HPDE6-E6E7 (cell line): Measurements from ENCODE around the gene CDC40.
"Not testable (repeated sequence)": the region's sequence is repeated elsewhere in the genome, so short reads cannot be mapped to it uniquely, and the experiment has no call there.

ENCODE experiments used
- DNase-seq: peaks from one replicate; pipeline ENCODE4 v3.0.0; 2011; ENCODE audit warnings: missing footprints; ENCODE audit errors: extremely low spot score

CDC40 gene

GRCh38 chr6:110201151-110201884 lies 21.1 kb downstream of the CDC40 start:
- no peak for DNase-seq

- no peak for DNase-seq
Measured at GRCh38 chr6:110207652-110208051, 27.4 kb downstream of the CDC40 start.

- no peak for DNase-seq
Measured at GRCh38 chr6:110211753-110212152, 31.5 kb downstream of the CDC40 start.

- no peak for DNase-seq
Measured at GRCh38 chr6:110214338-110214737, 34.1 kb downstream of the CDC40 start.

- DNase-seq, result no peak
Measured at GRCh38 chr6:110216140-110216539, 35.9 kb downstream of the CDC40 start.

- no peak for DNase-seq
Measured at GRCh38 chr6:110217266-110217665, 37.0 kb downstream of the CDC40 start.

DNA sequence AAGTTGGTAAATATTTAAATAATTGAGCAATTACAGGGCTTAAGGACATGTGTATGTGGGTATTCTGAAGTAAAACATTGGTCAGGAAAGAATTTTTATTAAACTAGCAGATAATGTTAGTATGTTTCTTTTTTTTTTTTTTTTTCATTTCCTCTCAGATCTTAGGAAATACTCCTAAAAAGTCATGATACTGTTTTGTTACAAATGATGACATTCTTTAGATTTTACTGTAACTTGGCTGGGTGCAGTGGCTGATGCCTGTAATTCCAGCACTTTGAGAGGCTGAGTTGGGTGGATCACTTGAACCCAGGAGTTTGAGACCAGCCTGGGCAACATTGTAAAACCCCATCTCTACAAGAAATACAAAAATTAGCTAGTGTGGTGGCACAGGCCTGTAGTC lies 41.5 kb downstream of the CDC40 start:
- DNase-seq, result no peak

DNA sequence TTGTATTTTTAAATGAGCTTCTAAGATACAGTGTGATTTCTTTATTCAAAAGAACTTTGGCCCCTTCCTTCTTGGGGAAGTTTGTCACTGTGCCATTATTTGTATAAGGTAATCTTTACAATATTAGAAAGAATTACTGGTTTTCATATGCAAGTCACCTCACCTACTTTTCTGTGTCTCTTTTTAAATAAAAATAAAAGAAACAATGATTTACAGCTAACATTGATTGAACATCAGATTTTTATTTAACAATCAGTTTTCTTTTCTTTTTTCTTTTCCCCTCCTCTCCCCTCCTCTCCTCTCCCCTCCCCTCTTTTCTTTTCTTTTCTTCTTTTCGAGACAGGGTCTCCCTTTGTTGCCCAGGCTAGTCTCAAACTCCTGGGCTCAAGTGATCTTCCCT lies 46.0 kb downstream of the CDC40 start:
- no peak for DNase-seq

- no peak for DNase-seq
Measured at GRCh38 chr6:110232450-110232849, 52.2 kb downstream of the CDC40 start.

- no peak for DNase-seq
Measured at GRCh38 chr6:110233770-110234374, 53.6 kb downstream of the CDC40 start.

DNA sequence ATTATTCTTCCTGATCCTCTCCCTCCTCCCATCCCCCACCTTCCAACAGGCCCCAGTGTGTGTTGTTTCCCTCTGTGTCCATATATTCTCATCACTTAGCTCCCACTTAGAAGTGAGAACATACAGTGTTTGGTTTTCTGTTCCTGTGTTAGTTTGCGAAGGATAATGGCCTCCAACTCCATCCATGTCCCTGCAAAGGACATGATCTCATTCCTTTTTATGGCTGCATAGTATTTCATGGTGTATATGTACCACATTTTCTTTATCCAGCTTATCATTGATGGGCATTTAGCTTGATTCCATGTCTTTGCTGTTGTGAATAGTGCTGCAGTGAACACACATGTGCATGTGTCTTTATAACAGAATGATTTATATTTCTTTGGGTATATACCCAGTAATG lies 55.8 kb downstream of the CDC40 start:
- not testable (repeated sequence) for DNase-seq

DNA sequence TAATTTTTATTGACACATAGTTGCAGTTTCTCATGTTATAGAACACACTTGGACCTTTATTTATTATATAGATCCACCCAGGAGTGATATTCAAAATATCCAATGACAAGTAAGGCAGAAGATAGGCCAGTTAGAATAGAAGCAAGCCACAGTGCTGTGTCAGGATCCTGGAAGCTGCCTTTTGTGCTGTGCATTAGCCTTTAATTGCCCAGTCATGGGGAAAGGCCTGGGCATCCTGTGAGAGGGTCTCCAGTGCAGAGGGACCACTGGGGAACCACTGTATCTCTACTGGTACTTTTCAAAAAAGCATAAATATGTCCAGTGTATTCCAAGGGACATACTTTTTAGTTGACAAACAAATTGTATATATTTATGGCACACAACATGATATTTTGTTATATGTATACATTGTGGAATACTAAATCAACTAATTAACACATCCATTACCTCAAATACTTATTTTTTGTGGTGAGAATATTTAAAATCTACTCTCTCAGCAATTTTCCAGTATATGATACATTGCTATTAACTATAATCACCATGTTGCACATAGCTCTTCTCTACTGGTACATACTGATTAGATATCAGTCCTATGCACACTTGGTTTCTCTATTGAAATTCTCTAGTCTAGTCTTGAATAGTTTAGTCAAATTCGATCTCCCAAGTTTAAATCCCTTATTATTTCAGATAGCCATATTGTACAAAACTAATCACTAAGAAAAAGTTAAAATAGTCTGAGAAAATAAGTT lies 59.5 kb downstream of the CDC40 start:
- DNase-seq, result no peak

DNA sequence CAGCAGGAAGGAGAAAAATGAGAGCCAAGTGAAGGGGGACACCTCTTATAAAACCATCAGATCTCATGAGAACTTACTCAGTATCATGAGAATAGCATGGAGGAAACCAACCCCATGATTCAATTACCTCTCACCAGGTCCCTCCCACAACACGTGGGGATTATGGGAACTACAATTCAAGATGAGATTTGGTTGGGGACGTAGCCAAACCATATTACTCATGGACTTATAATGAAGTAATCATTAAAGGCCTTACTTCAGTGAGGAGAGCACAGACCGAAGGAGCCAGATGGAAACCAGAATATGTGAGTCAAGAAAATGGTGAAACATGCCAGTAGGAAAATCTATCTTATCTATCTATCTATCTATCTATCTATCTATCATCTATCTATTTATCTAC lies 64.4 kb downstream of the CDC40 start:
- DNase-seq, result not testable (repeated sequence)

DNA sequence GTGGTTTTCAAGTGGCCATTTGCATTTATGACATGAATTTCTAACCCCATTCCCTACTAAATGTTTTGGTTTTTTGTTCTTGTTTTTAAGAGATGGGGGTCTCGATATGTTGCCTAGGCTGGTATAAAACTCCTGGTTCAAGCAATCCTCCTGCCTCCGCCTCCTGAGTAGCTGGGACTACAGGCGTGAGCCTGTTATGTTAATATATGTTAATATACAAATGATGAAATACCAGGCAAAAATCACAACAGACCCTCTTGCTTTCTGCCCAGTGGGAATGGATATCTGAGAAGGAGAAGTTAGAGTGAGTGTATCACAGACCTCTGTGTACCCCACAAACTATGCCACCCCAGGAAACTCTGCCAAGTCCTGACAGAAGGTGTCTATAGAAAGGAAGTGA lies 66.2 kb downstream of the CDC40 start:
- DNase-seq, result no peak

DNA sequence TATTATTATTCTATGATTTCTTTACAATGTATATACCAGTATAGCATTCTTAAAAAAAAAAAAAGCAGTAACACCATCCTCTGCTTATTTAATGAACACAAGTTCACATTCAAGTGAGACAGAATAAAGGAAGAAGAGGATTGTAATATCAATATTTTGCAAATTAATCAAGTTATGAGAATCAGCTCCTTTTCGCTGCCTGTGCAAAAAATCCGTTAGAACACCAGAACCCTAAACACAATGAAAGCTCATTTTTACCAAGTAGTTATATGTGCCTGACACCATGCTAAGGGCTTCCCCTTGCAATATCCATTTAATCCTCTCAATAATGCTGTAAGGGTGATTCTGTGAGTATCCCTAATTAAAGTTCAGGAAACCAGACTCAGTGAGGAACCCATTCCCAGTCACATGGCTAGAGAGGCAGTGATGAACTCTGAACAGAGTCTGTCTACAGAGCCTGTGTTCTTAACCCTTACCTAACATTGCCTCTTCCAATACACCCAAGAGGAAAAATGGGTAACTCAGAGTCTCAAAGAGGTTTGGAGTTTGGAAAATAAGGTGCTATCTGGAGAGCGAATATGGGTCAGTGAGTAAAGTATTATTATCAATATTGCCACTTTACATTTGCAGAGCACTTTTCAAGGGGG lies 66.8 kb downstream of the CDC40 start:
- no peak for DNase-seq

DNA sequence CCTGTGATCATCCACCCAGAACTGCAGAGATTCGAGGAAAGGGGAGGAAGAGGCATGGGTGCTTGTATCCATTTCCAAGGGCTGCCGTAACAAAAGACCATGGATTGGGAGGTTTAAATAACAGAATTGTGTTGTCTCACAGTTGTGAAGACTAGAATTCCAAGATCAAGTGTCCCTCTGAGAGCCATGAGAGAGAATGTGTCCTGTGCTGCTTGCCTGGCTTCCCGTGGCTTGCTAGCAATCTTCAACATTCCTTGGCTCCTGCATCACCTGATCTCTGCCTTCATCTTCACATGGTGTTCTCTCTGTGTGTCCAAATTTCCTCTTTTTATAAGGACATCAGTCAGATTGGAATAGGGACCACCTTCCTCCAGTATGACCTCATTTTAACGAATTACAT lies 69.8 kb downstream of the CDC40 start:
- no peak for DNase-seq

- no peak for DNase-seq
Measured at GRCh38 chr6:110250838-110251237, 70.6 kb downstream of the CDC40 start.

DNA sequence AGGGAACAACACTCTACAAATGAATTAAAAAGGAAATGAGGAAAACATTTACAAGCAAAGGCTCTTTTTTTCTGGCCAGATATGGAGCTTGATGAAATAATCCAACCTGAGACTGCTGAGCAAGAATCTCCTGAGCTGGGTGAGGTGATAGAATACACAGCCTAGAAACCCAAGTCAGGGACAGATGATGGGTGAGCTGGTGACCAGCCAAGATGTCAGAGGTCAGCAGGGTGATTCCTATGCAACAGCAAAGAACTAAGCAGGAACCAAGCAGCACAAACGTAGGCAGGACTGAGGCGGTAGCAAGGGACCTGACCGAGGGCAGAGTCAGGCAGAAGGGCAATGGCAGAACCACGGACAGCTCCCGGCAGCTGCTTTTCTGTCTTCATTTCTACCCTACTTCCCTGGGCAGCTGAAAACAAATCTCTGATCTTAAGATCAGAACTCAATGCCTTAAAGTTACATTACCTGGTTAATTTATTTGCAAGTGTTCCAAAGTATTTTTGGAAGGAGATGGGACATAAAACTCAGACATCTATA lies 75.1 kb downstream of the CDC40 start:
- DNase-seq, result peak; percentile 23

DNA sequence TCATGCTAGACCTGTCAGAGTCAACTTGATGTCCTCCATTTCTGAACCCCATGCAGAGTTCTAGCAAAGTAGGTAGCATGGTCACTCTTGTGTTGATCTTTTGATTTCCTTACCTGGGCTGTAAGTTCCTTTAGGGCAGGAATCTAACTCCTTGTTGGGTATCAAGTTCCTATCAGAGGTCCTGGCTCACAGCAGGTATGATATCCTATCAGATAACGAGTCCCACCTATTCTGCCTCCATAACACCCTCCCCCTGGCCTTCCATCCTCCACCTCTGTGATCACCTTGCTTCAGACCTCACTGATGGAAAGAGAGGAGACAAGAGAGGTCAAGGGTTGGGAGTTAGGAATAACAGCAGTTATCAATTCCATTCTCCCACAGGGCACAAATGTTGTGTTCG lies 76.1 kb downstream of the CDC40 start:
- DNase-seq, result no peak

GRCh38 chr6:110265273-110265672 lies 85.0 kb downstream of the CDC40 start:
- DNase-seq, result no peak

DNA sequence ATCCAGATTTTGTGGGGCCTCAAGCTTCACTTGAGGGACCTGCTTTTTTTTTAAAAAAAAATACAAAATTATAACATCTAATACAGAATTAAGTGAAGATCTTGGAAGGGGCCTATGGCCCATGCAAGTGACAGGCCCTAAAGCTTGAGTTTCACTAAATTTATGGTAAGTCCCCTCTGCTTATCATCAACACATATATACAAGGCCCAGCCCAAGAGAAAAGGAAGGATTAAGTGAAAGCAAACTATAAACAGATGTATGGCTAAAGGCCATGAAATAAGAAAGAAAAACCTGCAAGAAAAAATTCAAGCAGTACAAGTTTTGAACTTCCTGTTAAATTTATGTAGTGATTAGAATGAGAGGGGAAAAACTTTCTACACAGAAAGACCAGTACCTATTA lies 86.8 kb downstream of the CDC40 start:
- no peak for DNase-seq

DNA sequence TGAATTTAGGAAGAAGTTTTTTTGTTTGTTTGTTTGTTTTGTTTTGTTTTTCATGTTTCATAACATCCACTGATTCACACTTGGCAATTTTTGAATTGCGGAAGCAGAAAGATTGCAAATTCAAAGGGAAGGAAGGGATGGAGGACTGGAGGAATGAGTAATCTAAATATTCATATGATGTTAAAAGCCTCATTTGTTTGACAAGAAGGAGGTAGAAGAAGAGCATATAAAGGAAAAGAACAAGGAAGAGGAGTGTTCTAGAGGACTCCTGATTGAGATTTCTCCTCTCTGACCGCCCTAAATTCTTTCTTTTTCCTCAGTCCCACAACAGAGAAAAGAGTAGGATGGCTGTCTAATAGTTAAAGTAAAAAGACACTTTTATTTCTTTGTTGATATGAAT lies 89.4 kb downstream of the CDC40 start:
- no peak for DNase-seq
